ENCODE results near the gene GRIK1.
A peak's percentile ranks its signal among the peaks of the same experiment; 100 is the strongest.

GRIK1 gene

GRCh38 chr21:29642551-29643245 lies 297.1 kb downstream of the GRIK1 start:
- DNase-seq (ENCODE audit: low read depth), result no peak

- peak; percentile 98 for DNase-seq (ENCODE audit: low read depth)
Measured at GRCh38 chr21:29641635-29642550, 297.9 kb downstream of the GRIK1 start.

GRCh38 chr21:29641001-29641634 lies 298.7 kb downstream of the GRIK1 start:
- DNase-seq (ENCODE audit: low read depth), result no peak

- no peak for DNase-seq (ENCODE audit: low read depth)
Measured at GRCh38 chr21:29640080-29640508, 299.7 kb downstream of the GRIK1 start.

- DNase-seq (ENCODE audit: low read depth), result no peak
Measured at GRCh38 chr21:29639366-29640079, 300.3 kb downstream of the GRIK1 start.

- no peak for DNase-seq (ENCODE audit: low read depth)
Measured at GRCh38 chr21:29638761-29639327, 301.0 kb downstream of the GRIK1 start.

GRCh38 chr21:29638138-29638537 lies 301.7 kb downstream of the GRIK1 start:
- peak; percentile 36 for DNase-seq (ENCODE audit: low read depth)

- DNase-seq (ENCODE audit: low read depth), result no peak
Measured at GRCh38 chr21:29637553-29637952, 302.2 kb downstream of the GRIK1 start.

GRCh38 chr21:29637134-29637533 lies 302.7 kb downstream of the GRIK1 start:
- no peak for DNase-seq (ENCODE audit: low read depth)

GRCh38 chr21:29634418-29634817 lies 305.4 kb downstream of the GRIK1 start:
- DNase-seq (ENCODE audit: low read depth), result no peak

GRCh38 chr21:29633756-29634155 lies 306.0 kb downstream of the GRIK1 start:
- DNase-seq (ENCODE audit: low read depth), result no peak

GRCh38 chr21:29630441-29630840 lies 309.4 kb downstream of the GRIK1 start:
- DNase-seq (ENCODE audit: low read depth), result no peak

GRCh38 chr21:29627905-29628304 lies 311.9 kb downstream of the GRIK1 start:
- DNase-seq (ENCODE audit: low read depth), result no peak

- DNase-seq (ENCODE audit: low read depth), result no peak
Measured at GRCh38 chr21:29626801-29627470, 312.9 kb downstream of the GRIK1 start.

- DNase-seq (ENCODE audit: low read depth), result no peak
Measured at GRCh38 chr21:29625990-29626389, 313.8 kb downstream of the GRIK1 start.

GRCh38 chr21:29624776-29625175 lies 315.0 kb downstream of the GRIK1 start:
- no peak for DNase-seq (ENCODE audit: low read depth)

GRCh38 chr21:29621525-29621924 lies 318.3 kb downstream of the GRIK1 start:
- no peak for DNase-seq (ENCODE audit: low read depth)

GRCh38 chr21:29616209-29616751 lies 323.5 kb downstream of the GRIK1 start:
- no peak for DNase-seq (ENCODE audit: low read depth)

GRCh38 chr21:29613877-29614276 lies 325.9 kb downstream of the GRIK1 start:
- DNase-seq (ENCODE audit: low read depth), result no peak

- no peak for DNase-seq (ENCODE audit: low read depth)
Measured at GRCh38 chr21:29613021-29613420, 326.8 kb downstream of the GRIK1 start.

All from CMK (cell line).